Ureter (tissue), 1 donor: Measurements from ENCODE around the gene DIRAS1. TPM values are rescaled to one million over a fixed set of nuclear protein-coding genes. Genes with fewer than 3 reads are reported as not detected.
"Not testable (repeated sequence)": the region's sequence is repeated elsewhere in the genome, so short reads cannot be mapped to it uniquely, and the experiment has no call there.

Experiments used
- DNase-seq: peaks from one replicate; pipeline ENCODE4 v3.0.0-alpha.2; 2020; ENCODE audit warnings: low spot score
- total RNA-seq: library from RNA; stranded (reverse); gene quantifications from one replicate; pipeline ENCODE4 v1.2.4, GENCODE V29; 2023
- donor health status: DM: yes; HTN: yes; CAD: no.

Gene DIRAS1
- total RNA-seq, 1 donor from 2014 or later = 1.6 TPM

- no peak for DNase-seq
Measured at GRCh38 chr19:2711875-2712205, 9.3 kb downstream of the DIRAS1 start.

GRCh38 chr19:2711172-2711874 is 9.8 kb downstream of the DIRAS1 start:
- no peak for DNase-seq

- DNase-seq = no peak
Measured at GRCh38 chr19:2706251-2706650, 14.9 kb downstream of the DIRAS1 start.

- no peak for DNase-seq
Measured at GRCh38 chr19:2703691-2704216, 17.4 kb downstream of the DIRAS1 start.

GRCh38 chr19:2703077-2703437 is 18.1 kb downstream of the DIRAS1 start:
- DNase-seq = no peak

- DNase-seq = peak; percentile 94
Measured at GRCh38 chr19:2702170-2703076, 18.7 kb downstream of the DIRAS1 start, which contains the start of gene GNG7. GNG7 (minus strand) TSS chr19:2702694; CDS start chr19:2520688, 182,006 bp downstream.

- no peak for DNase-seq
Measured at GRCh38 chr19:2701361-2702169, 19.6 kb downstream of the DIRAS1 start.

- DNase-seq = no peak
Measured at GRCh38 chr19:2700660-2701360, 20.4 kb downstream of the DIRAS1 start.

GRCh38 chr19:2699413-2700140 is 21.6 kb downstream of the DIRAS1 start:
- DNase-seq = no peak

- no peak for DNase-seq
Measured at GRCh38 chr19:2694196-2694595, 27.0 kb downstream of the DIRAS1 start.

- DNase-seq = no peak
Measured at GRCh38 chr19:2693492-2694160, 27.5 kb downstream of the DIRAS1 start.

- DNase-seq = no peak
Measured at GRCh38 chr19:2691951-2692350, 29.2 kb downstream of the DIRAS1 start.

GRCh38 chr19:2690856-2691255 is 30.3 kb downstream of the DIRAS1 start:
- DNase-seq = no peak

- DNase-seq = no peak
Measured at GRCh38 chr19:2686360-2686759, 34.8 kb downstream of the DIRAS1 start.

- DNase-seq = no peak
Measured at GRCh38 chr19:2685204-2685704, 35.9 kb downstream of the DIRAS1 start.

- no peak for DNase-seq
Measured at GRCh38 chr19:2683430-2684003, 37.7 kb downstream of the DIRAS1 start.

- no peak for DNase-seq
Measured at GRCh38 chr19:2680808-2681207, 40.4 kb downstream of the DIRAS1 start.

GRCh38 chr19:2679439-2679838 is 41.7 kb downstream of the DIRAS1 start:
- no peak for DNase-seq

GRCh38 chr19:2678948-2679347 is 42.2 kb downstream of the DIRAS1 start:
- not testable (repeated sequence) for DNase-seq
